C4-2B (cell line): Measurements from ENCODE around the gene CDHR2.

Experiments used
- ZFX ChIP-seq: fragments of 450-650 bp; IDR thresholded peaks from 2 replicates; pipeline ENCODE4 v1.6.1; 2017
- TF ChIP-seq, protein P1 (sequence below): fragments of 450-650 bp; conservative IDR thresholded peaks from 2 replicates; pipeline ENCODE4 v1.5.1; 2017; ENCODE audit warnings: mild to moderate bottlenecking

- TF ChIP-seq, protein P1, sequence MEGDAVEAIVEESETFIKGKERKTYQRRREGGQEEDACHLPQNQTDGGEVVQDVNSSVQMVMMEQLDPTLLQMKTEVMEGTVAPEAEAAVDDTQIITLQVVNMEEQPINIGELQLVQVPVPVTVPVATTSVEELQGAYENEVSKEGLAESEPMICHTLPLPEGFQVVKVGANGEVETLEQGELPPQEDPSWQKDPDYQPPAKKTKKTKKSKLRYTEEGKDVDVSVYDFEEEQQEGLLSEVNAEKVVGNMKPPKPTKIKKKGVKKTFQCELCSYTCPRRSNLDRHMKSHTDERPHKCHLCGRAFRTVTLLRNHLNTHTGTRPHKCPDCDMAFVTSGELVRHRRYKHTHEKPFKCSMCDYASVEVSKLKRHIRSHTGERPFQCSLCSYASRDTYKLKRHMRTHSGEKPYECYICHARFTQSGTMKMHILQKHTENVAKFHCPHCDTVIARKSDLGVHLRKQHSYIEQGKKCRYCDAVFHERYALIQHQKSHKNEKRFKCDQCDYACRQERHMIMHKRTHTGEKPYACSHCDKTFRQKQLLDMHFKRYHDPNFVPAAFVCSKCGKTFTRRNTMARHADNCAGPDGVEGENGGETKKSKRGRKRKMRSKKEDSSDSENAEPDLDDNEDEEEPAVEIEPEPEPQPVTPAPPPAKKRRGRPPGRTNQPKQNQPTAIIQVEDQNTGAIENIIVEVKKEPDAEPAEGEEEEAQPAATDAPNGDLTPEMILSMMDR: no peak
- TF ChIP-seq ZFX: no peak
Measured at GRCh38 chr5:176608937-176609723, 60.0 kb downstream of the CDHR2 start.
